ENCODE results near the gene TRAF1. TPM values are rescaled to one million over a fixed set of nuclear protein-coding genes. Genes with fewer than 3 reads are reported as not detected.
A peak's percentile ranks its signal among the peaks of the same experiment; 100 is the strongest.

Gene TRAF1
- total and polyA plus RNA-seq, 7 donors, result 0.46 to 10.0 (median 4.6) TPM

DNA sequence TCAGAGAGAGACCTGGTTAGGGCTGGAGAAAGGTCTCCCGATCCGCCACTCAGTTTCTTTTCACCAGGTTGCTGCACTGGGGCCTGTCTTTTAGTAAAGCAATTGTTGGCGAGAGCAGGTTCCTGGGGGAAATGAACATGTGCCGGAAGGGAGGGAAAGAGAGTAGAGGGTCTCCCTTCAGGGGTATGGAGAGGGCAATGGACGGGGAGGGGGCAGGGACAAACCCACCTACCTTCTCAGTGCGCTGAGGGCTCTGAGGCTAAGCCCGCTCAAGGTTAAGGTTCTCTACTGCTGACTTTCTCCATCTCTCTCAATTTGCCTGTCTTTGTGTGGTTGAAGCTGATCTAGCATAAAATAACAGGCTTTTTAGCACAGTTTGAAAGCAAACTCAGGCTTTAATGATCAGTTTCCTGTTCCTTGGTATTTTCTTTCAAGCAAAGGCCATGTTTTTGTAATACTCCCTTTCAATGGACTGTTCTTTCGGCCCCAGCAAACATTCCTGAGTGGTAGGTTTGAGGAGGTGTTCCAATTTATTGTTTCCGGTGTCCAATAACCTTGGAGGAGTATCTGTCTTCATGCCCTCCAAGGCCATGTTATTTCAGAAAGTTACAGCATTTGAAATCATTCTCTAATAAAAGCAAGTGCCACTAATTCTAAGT lies 25.5 kb upstream of the TRAF1 start:
- no peak for TF ChIP-seq POLR2A (IDR thresholded peaks at IDR 0.05)
- TF ChIP-seq, protein P1, sequence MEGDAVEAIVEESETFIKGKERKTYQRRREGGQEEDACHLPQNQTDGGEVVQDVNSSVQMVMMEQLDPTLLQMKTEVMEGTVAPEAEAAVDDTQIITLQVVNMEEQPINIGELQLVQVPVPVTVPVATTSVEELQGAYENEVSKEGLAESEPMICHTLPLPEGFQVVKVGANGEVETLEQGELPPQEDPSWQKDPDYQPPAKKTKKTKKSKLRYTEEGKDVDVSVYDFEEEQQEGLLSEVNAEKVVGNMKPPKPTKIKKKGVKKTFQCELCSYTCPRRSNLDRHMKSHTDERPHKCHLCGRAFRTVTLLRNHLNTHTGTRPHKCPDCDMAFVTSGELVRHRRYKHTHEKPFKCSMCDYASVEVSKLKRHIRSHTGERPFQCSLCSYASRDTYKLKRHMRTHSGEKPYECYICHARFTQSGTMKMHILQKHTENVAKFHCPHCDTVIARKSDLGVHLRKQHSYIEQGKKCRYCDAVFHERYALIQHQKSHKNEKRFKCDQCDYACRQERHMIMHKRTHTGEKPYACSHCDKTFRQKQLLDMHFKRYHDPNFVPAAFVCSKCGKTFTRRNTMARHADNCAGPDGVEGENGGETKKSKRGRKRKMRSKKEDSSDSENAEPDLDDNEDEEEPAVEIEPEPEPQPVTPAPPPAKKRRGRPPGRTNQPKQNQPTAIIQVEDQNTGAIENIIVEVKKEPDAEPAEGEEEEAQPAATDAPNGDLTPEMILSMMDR (IDR thresholded peaks at IDR 0.05), result no peak
- no peak for TF ChIP-seq EP300 (IDR thresholded peaks at IDR 0.05)
- no peak for TF ChIP-seq POLR2AphosphoS5 (IDR thresholded peaks at IDR 0.05)
- H3K4me1 ChIP-seq, result no peaks in the 10 kb centered on the region
- H3K36me3 ChIP-seq, result peaks cover 0 to 6% (median 2%) of the 10 kb centered on the region in 4 donors
- no peaks in the 10 kb centered on the region for H3K9me3 ChIP-seq
- intact Hi-C loops (cut with DNase I), result no loop called here
- 94 to 95% methylated on average over 9 of the region's 9 CpGs for WGBS, 2 donors
- H3K27me3 ChIP-seq, result no peaks in the 10 kb centered on the region
- H3K4me3 ChIP-seq, result no peak overlapping the region
- DNase-seq, result no peak
- no peak overlapping the region for H3K27ac ChIP-seq

DNA sequence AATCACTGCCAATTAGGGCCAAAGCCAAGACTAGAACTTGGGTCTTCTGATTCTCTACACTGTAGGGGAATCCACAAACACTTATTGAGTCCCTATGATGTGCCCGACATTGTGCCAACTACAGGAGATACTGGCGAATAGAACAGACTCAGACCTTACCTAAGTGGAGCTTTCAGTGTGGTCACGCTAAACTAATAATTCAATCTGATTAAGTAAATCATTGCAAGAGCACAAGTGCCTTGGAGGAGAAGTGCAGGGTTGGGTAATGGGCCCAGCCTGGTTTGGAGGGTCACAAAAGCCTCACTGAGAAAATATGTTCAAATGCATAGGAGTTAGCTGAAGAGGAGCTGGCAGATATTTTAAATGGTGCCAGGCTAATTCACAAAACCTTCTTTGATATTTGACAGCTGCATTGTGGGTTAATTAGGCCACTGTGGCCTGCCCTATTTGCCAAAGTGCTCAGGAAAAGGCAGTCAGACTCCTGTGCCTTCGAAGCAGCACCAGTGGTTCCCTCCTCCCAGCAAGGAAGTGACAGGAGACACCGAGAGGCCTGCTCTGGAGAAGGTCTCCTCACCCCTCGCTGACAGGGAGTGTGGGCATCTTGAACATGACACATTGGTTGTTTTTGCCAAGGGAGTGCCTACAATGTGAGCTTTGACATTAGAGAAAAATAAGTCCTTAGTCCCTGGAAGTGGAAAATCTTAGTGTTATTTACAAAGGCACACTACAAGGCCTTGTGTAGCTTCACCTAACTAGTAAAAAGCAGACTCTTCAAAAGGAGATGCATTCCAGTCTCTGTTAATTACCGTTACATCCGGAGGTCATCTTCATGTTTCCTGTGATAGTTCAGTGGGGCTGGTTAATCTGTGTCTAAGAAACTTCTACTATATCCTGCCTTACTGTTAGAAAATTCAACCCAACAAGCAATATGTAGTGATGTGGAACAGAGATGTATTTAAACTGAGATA lies 24.1 kb upstream of the TRAF1 start:
- peaks cover 0 to 6% (median 2%) of the 10 kb centered on the region in 4 donors for H3K36me3 ChIP-seq
- no peaks in the 10 kb centered on the region for H3K27me3 ChIP-seq
- no peak for DNase-seq
- no peak for TF ChIP-seq EP300 (IDR thresholded peaks at IDR 0.05)
- TF ChIP-seq POLR2AphosphoS5 (IDR thresholded peaks at IDR 0.05), result no peak
- TF ChIP-seq, protein P1 (IDR thresholded peaks at IDR 0.05), result no peak
- TF ChIP-seq POLR2A (IDR thresholded peaks at IDR 0.05), result no peak
- peak overlapping the region in 3 of 4 donors; percentile 4 to 55 (median 35) for H3K27ac ChIP-seq
- no peak overlapping the region for H3K4me3 ChIP-seq
- 87 to 89% methylated on average over 8 of the region's 8 CpGs for WGBS, 2 donors
- no peaks in the 10 kb centered on the region for H3K4me1 ChIP-seq
- H3K9me3 ChIP-seq, result no peaks in the 10 kb centered on the region
- intact Hi-C loops (cut with DNase I), result no loop called here

DNA sequence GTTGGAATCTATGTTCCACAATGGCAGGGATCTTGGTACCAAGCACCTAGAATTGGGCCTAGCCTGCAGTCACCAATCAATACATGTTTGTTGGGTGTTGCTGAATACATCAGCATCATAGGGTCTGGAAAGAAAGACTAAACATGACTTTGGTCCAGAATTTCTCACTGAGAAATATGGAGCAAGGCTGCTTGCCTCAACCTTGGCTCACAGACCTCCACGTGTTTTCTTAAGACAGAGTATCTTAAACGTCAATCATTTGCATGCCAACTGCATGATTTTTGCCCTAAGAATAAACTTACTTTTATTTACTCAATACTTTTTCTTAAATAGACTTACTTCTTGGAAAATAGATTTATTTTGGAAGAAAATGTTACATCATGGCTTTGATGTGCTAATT lies 22.7 kb upstream of the TRAF1 start:
- intact Hi-C loops (cut with DNase I), result no loop called here
- WGBS, 2 donors, result 94 to 95% methylated on average over 2 of the region's 2 CpGs

DNA sequence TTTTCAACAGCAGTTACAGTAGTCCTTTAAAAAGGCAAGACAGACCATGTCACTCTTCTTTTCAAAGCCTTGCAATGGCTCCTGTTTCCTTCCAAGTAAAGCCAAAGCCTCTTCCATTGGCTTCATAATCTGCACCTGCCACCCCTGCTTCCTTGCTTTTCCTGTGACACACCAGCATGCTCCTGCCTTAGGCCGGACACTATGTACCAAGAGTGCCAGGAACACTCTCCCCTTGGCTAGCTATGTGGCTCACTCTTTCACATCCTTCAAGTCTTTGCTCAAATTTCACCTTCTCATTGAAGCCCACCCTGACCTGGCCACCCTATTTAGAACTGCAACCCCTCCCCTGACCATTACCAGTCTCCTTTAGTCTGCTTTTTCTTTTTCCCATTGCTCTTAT lies 22.2 kb upstream of the TRAF1 start:
- no peaks in the 10 kb centered on the region for H3K27me3 ChIP-seq
- no peak overlapping the region for H3K4me3 ChIP-seq
- H3K36me3 ChIP-seq, result peaks cover 0 to 6% (median 2%) of the 10 kb centered on the region in 4 donors
- no peaks in the 10 kb centered on the region for H3K9me3 ChIP-seq
- intact Hi-C loops (cut with DNase I), result no loop called here
- 95 to 100% methylated on average over 1 of the region's 1 CpG for WGBS, 2 donors
- no peak overlapping the region for H3K27ac ChIP-seq
- no peaks in the 10 kb centered on the region for H3K4me1 ChIP-seq
- DNase-seq, result no peak
- TF ChIP-seq, protein P1 (IDR thresholded peaks at IDR 0.05), result no peak
- TF ChIP-seq POLR2AphosphoS5 (IDR thresholded peaks at IDR 0.05), result no peak
- no peak for TF ChIP-seq POLR2A (IDR thresholded peaks at IDR 0.05)
- no peak for TF ChIP-seq EP300 (IDR thresholded peaks at IDR 0.05)

More for the DNA sequence above, 22.7 kb upstream of the TRAF1 start:
- peaks cover 0 to 6% (median 2%) of the 10 kb centered on the region in 4 donors for H3K36me3 ChIP-seq
- H3K4me1 ChIP-seq, result no peaks in the 10 kb centered on the region
- no peak for DNase-seq
- no peaks in the 10 kb centered on the region for H3K9me3 ChIP-seq
- TF ChIP-seq EP300 (IDR thresholded peaks at IDR 0.05) (no peak), POLR2AphosphoS5 (IDR thresholded peaks at IDR 0.05) (no peak), POLR2A (IDR thresholded peaks at IDR 0.05) (no peak)
- TF ChIP-seq, protein P1 (IDR thresholded peaks at IDR 0.05), result no peak
- no peak overlapping the region for H3K4me3 ChIP-seq
- no peak overlapping the region for H3K27ac ChIP-seq
- H3K27me3 ChIP-seq, result no peaks in the 10 kb centered on the region
